Neural cell (in vitro differentiated cells): ENCODE measurements around the gene REC8. TPM values are rescaled to one million over a fixed set of nuclear protein-coding genes. Genes with fewer than 3 reads are reported as not detected.

ENCODE experiments used
- H2AFZ ChIP-seq: fragments of 200-600, 300-800 bp; sonication (generic), shearing (Covaris generic); 2 replicates; pipeline ENCODE4 v1.6.0; 2014; ENCODE audit warnings: low read depth, mild to moderate bottlenecking, antibody characterized with exemption, low read length, moderate library complexity
- H3F3A ChIP-seq: fragments of 200-600 bp; shearing (Covaris generic); 2 replicates; pipeline ENCODE4 v1.6.1; 2016; ENCODE audit warnings: mild to moderate bottlenecking, moderate library complexity, mixed read lengths, antibody characterized with exemption, low read length; ENCODE audit not compliant: insufficient read depth, poor library complexity, severe bottlenecking
- H3K27ac ChIP-seq: fragments of 200-600, 300-800 bp; sonication (generic), shearing (Covaris generic); 2 replicates; pipeline ENCODE4 v1.5.1; 2014; ENCODE audit warnings: mild to moderate bottlenecking, low read length, moderate library complexity
- H3K27me3 ChIP-seq: fragments of 300-800, 200-600 bp; sonication (generic), shearing (Covaris generic); 2 replicates; pipeline ENCODE4 v1.6.0; 2014; ENCODE audit warnings: mild to moderate bottlenecking, low read depth, low read length, moderate library complexity; ENCODE audit not compliant: insufficient read depth
- H3K36me3 ChIP-seq: fragments of 300-800, 200-600 bp; sonication (generic), shearing (Covaris generic); 2 replicates; pipeline ENCODE4 v1.5.1; 2014; ENCODE audit warnings: mild to moderate bottlenecking, antibody characterized with exemption, low read length, moderate library complexity; ENCODE audit not compliant: insufficient read depth
- H3K4me2 ChIP-seq: fragments of 300-800, 200-600 bp; sonication (generic), shearing (Covaris generic); 2 replicates; pipeline ENCODE4 v1.6.0; 2014; ENCODE audit warnings: mild to moderate bottlenecking, low read length
- H3K4me3 ChIP-seq: fragments of 300-800, 200-600 bp; sonication (generic), shearing (Covaris generic); 2 replicates; pipeline ENCODE4 v1.5.1; 2014; ENCODE audit warnings: mild to moderate bottlenecking, low read length, moderate library complexity
- H3K79me2 ChIP-seq: fragments of 200-600 bp; shearing (Covaris generic); replicated peaks from 2 replicates; pipeline ENCODE4 v1.6.0; 2014; ENCODE audit warnings: mild to moderate bottlenecking, low read length, moderate library complexity; ENCODE audit not compliant: insufficient read depth
- H3K9ac ChIP-seq: fragments of 300-800, 200-600 bp; sonication (generic), shearing (Covaris generic); 2 replicates; pipeline ENCODE4 v1.6.1; 2016; ENCODE audit warnings: mild to moderate bottlenecking, low read length, mixed read lengths
- H3K9me2 ChIP-seq: fragments of 200-600 bp; shearing (Covaris generic); 2 replicates; pipeline ENCODE4 v1.6.1; 2016; ENCODE audit warnings: mild to moderate bottlenecking, low read length, mixed read lengths; ENCODE audit not compliant: insufficient read depth
- H3K9me3 ChIP-seq: fragments of 200-600, 300-800 bp; sonication (generic), shearing (Covaris generic); 2 replicates; pipeline ENCODE4 v1.6.1; 2016; ENCODE audit warnings: mild to moderate bottlenecking, mixed run types, low read length, moderate library complexity, mixed read lengths
- H4K20me1 ChIP-seq: fragments of 200-600 bp; shearing (Covaris generic); 2 replicates; pipeline ENCODE4 v1.6.1; 2016; ENCODE audit warnings: mild to moderate bottlenecking, mixed run types; ENCODE audit not compliant: insufficient read depth
- CTCF ChIP-seq: fragments of 450-650 bp; IDR thresholded peaks from 2 replicates; pipeline ENCODE4 v1.5.1; 2014; ENCODE audit warnings: antibody characterized with exemption, mild to moderate bottlenecking, moderate library complexity; ENCODE audit not compliant: poor library complexity, severe bottlenecking
- EP300 ChIP-seq: fragments of 450-650 bp; conservative IDR thresholded peaks from 2 replicates; pipeline ENCODE4 v1.6.1; 2014; ENCODE audit warnings: antibody characterized with exemption, mild to moderate bottlenecking, moderate library complexity; ENCODE audit not compliant: poor library complexity, severe bottlenecking
- EZH2 ChIP-seq: fragments of 200-600, 300-800 bp; shearing (Covaris generic), sonication (generic); IDR thresholded peaks from 2 replicates; pipeline ENCODE4 v1.6.1; 2014; ENCODE audit warnings: antibody characterized with exemption, low read length, borderline replicate concordance, mild to moderate bottlenecking; ENCODE audit not compliant: insufficient read depth, poor library complexity, severe bottlenecking
- MXI1 ChIP-seq: fragments of 450-650 bp; conservative IDR thresholded peaks from 2 replicates; pipeline ENCODE4 v1.6.1; 2014; ENCODE audit warnings: antibody characterized with exemption, mild to moderate bottlenecking; ENCODE audit not compliant: poor library complexity, severe bottlenecking
- POLR2AphosphoS5 ChIP-seq: IDR thresholded peaks from 2 replicates; pipeline ENCODE4 v1.6.1; 2012
- RAD21 ChIP-seq: fragments of 450-650 bp; conservative IDR thresholded peaks from 2 replicates; pipeline ENCODE4 v1.6.1; 2014; ENCODE audit warnings: antibody characterized with exemption, mild to moderate bottlenecking, moderate library complexity
- REST ChIP-seq: IDR thresholded peaks from 2 replicates; pipeline ENCODE4 v1.6.1; 2012; ENCODE audit warnings: borderline replicate concordance
- SMC3 ChIP-seq: fragments of 450-650 bp; conservative IDR thresholded peaks from 2 replicates; pipeline ENCODE4 v1.6.1; 2014; ENCODE audit warnings: antibody characterized with exemption, mild to moderate bottlenecking, moderate library complexity; ENCODE audit not compliant: poor library complexity
- TAF1 ChIP-seq: IDR thresholded peaks from 2 replicates; pipeline ENCODE4 v1.6.1; 2012; ENCODE audit warnings: low read depth
- polyA plus RNA-seq: library from polyadenylated mRNA; depleted of rRNA; stranded (reverse); fragments of >200 nt; gene quantifications from 2 replicates; pipeline ENCODE4 v1.2.3, GENCODE V29; 2014

REC8 gene
- polyA plus RNA-seq, 1 donor from 2014 or later: 18.5 TPM

DNA sequence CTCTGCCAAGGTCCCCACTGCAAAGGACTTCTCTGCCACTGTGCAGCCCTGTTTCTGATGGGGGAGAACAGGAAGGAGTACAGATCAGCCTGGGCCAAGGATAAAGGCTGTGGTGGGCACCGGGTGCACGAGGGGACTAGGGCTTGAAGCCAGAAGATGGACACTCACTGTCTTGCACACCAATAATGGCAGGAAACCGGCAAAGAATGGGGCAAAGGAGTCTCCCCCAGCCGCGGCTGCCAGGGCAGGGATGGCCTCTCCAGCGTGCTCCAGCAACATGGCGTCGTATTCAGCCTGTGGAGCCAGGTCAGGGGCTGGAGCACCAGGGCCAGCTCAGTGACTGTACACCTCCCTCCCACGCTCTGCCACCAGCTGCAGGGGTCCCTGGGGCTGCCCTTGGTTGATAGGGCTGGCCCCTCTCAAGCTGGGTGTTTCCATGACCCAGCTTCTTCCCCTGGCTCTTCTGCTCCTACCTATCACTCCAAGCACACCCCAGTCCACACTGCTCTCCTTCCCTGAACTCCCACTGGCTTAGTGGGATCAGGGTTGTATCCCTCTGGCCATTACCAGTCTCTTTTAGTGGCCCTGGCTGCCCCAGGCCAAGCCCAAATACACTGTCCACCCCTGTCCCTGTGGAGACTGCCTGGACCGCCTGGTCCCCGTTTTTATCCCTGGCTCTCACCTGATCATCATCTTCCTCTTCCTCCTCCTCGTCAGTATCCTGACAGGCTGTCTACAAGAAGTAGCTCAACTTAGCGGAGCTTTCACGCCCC lies 10.4 kb downstream of the REC8 start:
- H3K9me3 ChIP-seq: no peaks in the 10 kb centered on the region
- no peak for TF ChIP-seq REST
- no peak for TF ChIP-seq EZH2
- no peaks in the 10 kb centered on the region for H3K27me3 ChIP-seq
- H3K9ac ChIP-seq: no peak overlapping the region
- no peaks in the 10 kb centered on the region for H3K36me3 ChIP-seq
- H3K27ac ChIP-seq: no peak overlapping the region
- no peaks in the 10 kb centered on the region for H3K79me2 ChIP-seq
- no peaks in the 10 kb centered on the region for H3F3A ChIP-seq
- H3K4me2 ChIP-seq: no peak overlapping the region
- H3K9me2 ChIP-seq: no peaks in the 10 kb centered on the region
- no peaks in the 10 kb centered on the region for H4K20me1 ChIP-seq
- no peak overlapping the region for H2AFZ ChIP-seq
- no peak overlapping the region for H3K4me3 ChIP-seq

DNA sequence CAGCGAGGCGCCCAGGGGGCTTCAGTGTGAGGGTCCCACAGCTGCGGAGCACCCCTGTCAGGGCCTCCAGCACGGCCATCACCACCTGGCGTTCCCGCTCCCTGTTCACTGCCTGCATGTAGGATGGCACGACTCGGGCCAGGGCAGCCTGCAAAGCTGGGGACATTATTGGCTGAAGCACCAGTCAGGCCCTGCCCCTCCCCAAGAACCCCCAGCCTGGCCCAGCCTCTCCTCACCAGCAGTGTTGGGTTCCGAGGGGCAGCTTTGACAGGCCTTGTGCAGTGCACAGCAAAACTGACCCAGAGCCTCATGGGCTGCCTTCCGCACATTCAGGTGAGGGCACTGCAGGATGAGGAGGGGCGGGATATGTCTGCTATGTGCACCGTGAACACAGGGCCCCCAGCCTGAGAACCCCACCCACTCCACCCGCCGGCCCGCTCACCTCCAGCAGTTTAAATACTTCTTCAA lies 11.2 kb downstream of the REC8 start:
- Histone ChIP-seq H3K36me3 (no peaks in the 10 kb centered on the region), H3K27me3 (no peaks in the 10 kb centered on the region), H3K9me2 (no peaks in the 10 kb centered on the region), H3K4me3 (no peak overlapping the region), H3K4me2 (no peak overlapping the region), H4K20me1 (peaks cover 1% of the 10 kb centered on the region), H2AFZ (no peak overlapping the region), H3K9me3 (no peaks in the 10 kb centered on the region), H3K27ac (no peak overlapping the region), H3K79me2 (no peaks in the 10 kb centered on the region), H3K9ac (no peak overlapping the region), H3F3A (no peaks in the 10 kb centered on the region)
- TF ChIP-seq TAF1 (no peak), POLR2AphosphoS5 (no peak), SMC3 (no peak), EP300 (no peak), REST (no peak), CTCF (no peak), RAD21 (no peak), EZH2 (no peak), MXI1 (no peak)
